ENCODE data around the gene TTF1. TPM values are rescaled to one million over a fixed set of nuclear protein-coding genes. Genes with fewer than 3 reads are reported as not detected.

TTF1 gene
- total and polyA plus RNA-seq, 2 of the 13 experiments (the other 11 are each of a cell fraction or from before 2014, with no cell fraction given) = 3.4 to 9.8 TPM

GRCh38 chr9:132367613-132368313 lies 38.9 kb downstream of the TTF1 start (continued):
- TF ChIP-seq HNRNPLL (IDR thresholded peaks at IDR 0.05; ENCODE audit: low read depth, low read length, poor library complexity, severe bottlenecking) = no peak

GRCh38 chr9:132366481-132366880 lies 40.2 kb downstream of the TTF1 start:
- H3K4me3 ChIP-seq (replicated peaks in 1 of 3; ENCODE audit: insufficient read depth in 1 of 3, low read depth in 2 of 3, low read length in 3 of 3) = no peak overlapping the region
- no peaks in the 10 kb centered on the region for H4K20me1 ChIP-seq (ENCODE audit: insufficient read depth, low read length)
- H3K36me3 ChIP-seq (replicated peaks in 1 of 2; ENCODE audit: control insufficient read depth in 1 of 2, insufficient read depth in 2 of 2, low read length in 2 of 2) = no peaks in the 10 kb centered on the region
- FAIRE-seq (no peak), DNase-seq (ENCODE audit: low spot score) (no peak), ATAC-seq (no peak)
- TF ChIP-seq CEBPB (IDR thresholded peaks at IDR 0.05; ENCODE audit: borderline replicate concordance, low read depth, low read length) (peak; percentile 19; the same call in 1 of the 2 replicates), PHF21A (CRISPR knock-in tag; IDR thresholded peaks at IDR 0.05) (no peak)
- WGBS (ENCODE audit: low lambda C conversion rate) = 58% methylated on average over 4 of the region's 4 CpGs
- peaks cover 0 to 2% of the 10 kb centered on the region in 2 experiments; a peak in 1 of 5 replicates for H3K27me3 ChIP-seq (ENCODE audit: control insufficient read depth in 1 of 2, insufficient read depth in 2 of 2, low read length in 2 of 2)
- H3K27ac ChIP-seq (ENCODE audit: extremely low read length, insufficient read depth, low read length) = no peak overlapping the region
- ChIA-PET CTCF (ENCODE audit: low intra/inter-chr PET ratio, low total read pairs) (no interaction called here), POLR2A (no interaction called here)
- no TSS peak for BruUV-seq (replicated peaks)
- no peaks in the 10 kb centered on the region for H3K4me1 ChIP-seq (ENCODE audit: insufficient read depth, low read length)
- H2AFZ ChIP-seq (ENCODE audit: low read length) = no peak overlapping the region
- in situ Hi-C loops (cut with HindIII; ENCODE audit: extremely low pct_ligation_motif_present, low pct_unique_long_range_greater_than_20kb) (no loop called here), intact Hi-C loops (cut with micrococcal nuclease; ENCODE audit: unreplicated experiment) (no loop called here)
- H3K4me2 ChIP-seq (ENCODE audit: low read depth, low read length) = no peak overlapping the region
- H3K9ac ChIP-seq (ENCODE audit: insufficient read depth, low read depth, low read length) = no peak overlapping the region
- no peaks in the 10 kb centered on the region for H3K9me3 ChIP-seq (ENCODE audit: low read length)
- no peaks in the 10 kb centered on the region for H3K79me2 ChIP-seq (ENCODE audit: insufficient read depth, low read length)

GRCh38 chr9:132365986-132366385 lies 40.7 kb downstream of the TTF1 start:
- H3K79me2 ChIP-seq (ENCODE audit: insufficient read depth, low read length) = no peaks in the 10 kb centered on the region
- H3K4me3 ChIP-seq (replicated peaks in 1 of 3; ENCODE audit: insufficient read depth in 1 of 3, low read depth in 2 of 3, low read length in 3 of 3) = no peak overlapping the region
- DNase-seq (ENCODE audit: low spot score) (no peak), ATAC-seq (no peak), FAIRE-seq (no peak)
- POLR2A ChIA-PET = no interaction called here
- 2% methylated on average over 3 of the region's 3 CpGs for WGBS (ENCODE audit: low lambda C conversion rate)
- no peaks in the 10 kb centered on the region for H3K36me3 ChIP-seq (replicated peaks in 1 of 2; ENCODE audit: control insufficient read depth in 1 of 2, insufficient read depth in 2 of 2, low read length in 2 of 2)
- no peaks in the 10 kb centered on the region for H3K9me3 ChIP-seq (ENCODE audit: low read length)
- H2AFZ ChIP-seq (ENCODE audit: low read length) = no peak overlapping the region
- no peak overlapping the region for H3K9ac ChIP-seq (ENCODE audit: insufficient read depth, low read depth, low read length)
- H4K20me1 ChIP-seq (ENCODE audit: insufficient read depth, low read length) = no peaks in the 10 kb centered on the region
- in situ Hi-C loops (cut with HindIII; ENCODE audit: extremely low pct_ligation_motif_present, low pct_unique_long_range_greater_than_20kb) = no loop called here
- peaks cover 0 to 2% of the 10 kb centered on the region in 2 experiments; a peak in 1 of 5 replicates for H3K27me3 ChIP-seq (ENCODE audit: control insufficient read depth in 1 of 2, insufficient read depth in 2 of 2, low read length in 2 of 2)
- H3K27ac ChIP-seq (ENCODE audit: extremely low read length, insufficient read depth, low read length) = no peak overlapping the region
- no peaks in the 10 kb centered on the region for H3K4me1 ChIP-seq (ENCODE audit: insufficient read depth, low read length)
- H3K4me2 ChIP-seq (ENCODE audit: low read depth, low read length) = no peak overlapping the region
- CTCF ChIA-PET (ENCODE audit: low intra/inter-chr PET ratio, low total read pairs) = no interaction called here
- BruUV-seq (replicated peaks) = no TSS peak
- intact Hi-C loops (cut with micrococcal nuclease; ENCODE audit: unreplicated experiment) = no loop called here
- TF ChIP-seq ZNF296 (CRISPR knock-in tag; conservative IDR thresholded peaks at IDR 0.05) (no peak), TEF (CRISPR knock-in tag; IDR thresholded peaks at IDR 0.05) (no peak), MYPOP (CRISPR knock-in tag; IDR thresholded peaks at IDR 0.05) (no peak), ZNF782 (CRISPR knock-in tag; IDR thresholded peaks at IDR 0.05; ENCODE audit: borderline replicate concordance) (no peak), ZNF225 (CRISPR knock-in tag; IDR thresholded peaks at IDR 0.05) (no peak), ZNF17 (CRISPR knock-in tag; IDR thresholded peaks at IDR 0.05) (no peak), ZZZ3 (CRISPR knock-in tag; IDR thresholded peaks at IDR 0.05; ENCODE audit: borderline replicate concordance) (no peak), ZNF670 (CRISPR knock-in tag; IDR thresholded peaks at IDR 0.05; ENCODE audit: borderline replicate concordance) (no peak), FOXO1 (CRISPR knock-in tag; IDR thresholded peaks at IDR 0.05) (no peak), ZNF547 (CRISPR knock-in tag; IDR thresholded peaks at IDR 0.05) (no peak), TIGD3 (CRISPR knock-in tag; IDR thresholded peaks at IDR 0.05; ENCODE audit: borderline replicate concordance) (no peak)

Measured in HepG2 (cell line).